Measurements from ENCODE around the gene COL2A1. TPM values are rescaled to one million over a fixed set of nuclear protein-coding genes. Genes with fewer than 3 reads are reported as not detected.

The COL2A1 gene
- total RNA-seq, 1 experiment from 2014 or later = 1.4 TPM

DNA sequence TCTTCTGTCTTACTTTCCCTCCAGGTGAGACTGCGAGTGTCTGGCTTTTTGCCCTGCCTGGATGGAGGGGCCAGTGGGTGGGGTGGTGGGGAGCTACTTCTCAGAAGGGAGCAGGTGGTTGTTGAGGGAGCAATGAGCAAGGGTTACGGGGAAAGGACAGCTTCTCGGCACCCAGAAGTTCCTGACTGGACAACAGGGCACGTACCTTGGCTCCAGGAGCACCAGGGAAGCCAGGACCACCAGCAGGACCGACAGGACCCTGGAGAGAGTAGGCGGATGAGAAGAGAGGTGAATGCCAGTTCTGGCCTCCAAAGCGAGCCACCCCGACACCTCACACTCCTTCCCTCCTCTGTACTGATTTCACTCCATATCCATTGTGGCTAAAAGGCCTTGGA, 15.3 kb downstream of the COL2A1 start:
- CTCF ChIA-PET = no interaction called here
- POLR2A ChIA-PET = no interaction called here
- Histone ChIP-seq H3K36me3 (ENCODE audit: control insufficient read depth, insufficient read depth, low read length) (no peaks in the 10 kb centered on the region), H3K4me3 (ENCODE audit: low read depth in 2 of 2, low read length in 2 of 2) (no peak overlapping the region), H3K27ac (ENCODE audit: low read length) (no peak overlapping the region), H3K4me1 (ENCODE audit: control insufficient read depth, insufficient read depth, low read length) (no peaks in the 10 kb centered on the region), H3K9me3 (ENCODE audit: control insufficient read depth, insufficient read depth, low read depth, low read length) (no peaks in the 10 kb centered on the region), H3K27me3 (ENCODE audit: control insufficient read depth, insufficient read depth, low read length) (no peaks in the 10 kb centered on the region)
- intact Hi-C loops (cut with micrococcal nuclease; ENCODE audit: unreplicated experiment) = no loop called here
- DNase-seq (ENCODE audit: low read depth, low spot score) (no peak), ATAC-seq (no peak)
- TF ChIP-seq SIN3A (IDR thresholded peaks at IDR 0.05; ENCODE audit: borderline replicate concordance, insufficient read depth, low read depth, low read length) = no peak
- TF ChIP-seq, protein P1, sequence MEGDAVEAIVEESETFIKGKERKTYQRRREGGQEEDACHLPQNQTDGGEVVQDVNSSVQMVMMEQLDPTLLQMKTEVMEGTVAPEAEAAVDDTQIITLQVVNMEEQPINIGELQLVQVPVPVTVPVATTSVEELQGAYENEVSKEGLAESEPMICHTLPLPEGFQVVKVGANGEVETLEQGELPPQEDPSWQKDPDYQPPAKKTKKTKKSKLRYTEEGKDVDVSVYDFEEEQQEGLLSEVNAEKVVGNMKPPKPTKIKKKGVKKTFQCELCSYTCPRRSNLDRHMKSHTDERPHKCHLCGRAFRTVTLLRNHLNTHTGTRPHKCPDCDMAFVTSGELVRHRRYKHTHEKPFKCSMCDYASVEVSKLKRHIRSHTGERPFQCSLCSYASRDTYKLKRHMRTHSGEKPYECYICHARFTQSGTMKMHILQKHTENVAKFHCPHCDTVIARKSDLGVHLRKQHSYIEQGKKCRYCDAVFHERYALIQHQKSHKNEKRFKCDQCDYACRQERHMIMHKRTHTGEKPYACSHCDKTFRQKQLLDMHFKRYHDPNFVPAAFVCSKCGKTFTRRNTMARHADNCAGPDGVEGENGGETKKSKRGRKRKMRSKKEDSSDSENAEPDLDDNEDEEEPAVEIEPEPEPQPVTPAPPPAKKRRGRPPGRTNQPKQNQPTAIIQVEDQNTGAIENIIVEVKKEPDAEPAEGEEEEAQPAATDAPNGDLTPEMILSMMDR (IDR thresholded peaks at IDR 0.05) = no peak
- no peak for TF ChIP-seq POLR2AphosphoS5 (IDR thresholded peaks at IDR 0.05; ENCODE audit: low read depth, low read length)
- TF ChIP-seq, protein P2, sequence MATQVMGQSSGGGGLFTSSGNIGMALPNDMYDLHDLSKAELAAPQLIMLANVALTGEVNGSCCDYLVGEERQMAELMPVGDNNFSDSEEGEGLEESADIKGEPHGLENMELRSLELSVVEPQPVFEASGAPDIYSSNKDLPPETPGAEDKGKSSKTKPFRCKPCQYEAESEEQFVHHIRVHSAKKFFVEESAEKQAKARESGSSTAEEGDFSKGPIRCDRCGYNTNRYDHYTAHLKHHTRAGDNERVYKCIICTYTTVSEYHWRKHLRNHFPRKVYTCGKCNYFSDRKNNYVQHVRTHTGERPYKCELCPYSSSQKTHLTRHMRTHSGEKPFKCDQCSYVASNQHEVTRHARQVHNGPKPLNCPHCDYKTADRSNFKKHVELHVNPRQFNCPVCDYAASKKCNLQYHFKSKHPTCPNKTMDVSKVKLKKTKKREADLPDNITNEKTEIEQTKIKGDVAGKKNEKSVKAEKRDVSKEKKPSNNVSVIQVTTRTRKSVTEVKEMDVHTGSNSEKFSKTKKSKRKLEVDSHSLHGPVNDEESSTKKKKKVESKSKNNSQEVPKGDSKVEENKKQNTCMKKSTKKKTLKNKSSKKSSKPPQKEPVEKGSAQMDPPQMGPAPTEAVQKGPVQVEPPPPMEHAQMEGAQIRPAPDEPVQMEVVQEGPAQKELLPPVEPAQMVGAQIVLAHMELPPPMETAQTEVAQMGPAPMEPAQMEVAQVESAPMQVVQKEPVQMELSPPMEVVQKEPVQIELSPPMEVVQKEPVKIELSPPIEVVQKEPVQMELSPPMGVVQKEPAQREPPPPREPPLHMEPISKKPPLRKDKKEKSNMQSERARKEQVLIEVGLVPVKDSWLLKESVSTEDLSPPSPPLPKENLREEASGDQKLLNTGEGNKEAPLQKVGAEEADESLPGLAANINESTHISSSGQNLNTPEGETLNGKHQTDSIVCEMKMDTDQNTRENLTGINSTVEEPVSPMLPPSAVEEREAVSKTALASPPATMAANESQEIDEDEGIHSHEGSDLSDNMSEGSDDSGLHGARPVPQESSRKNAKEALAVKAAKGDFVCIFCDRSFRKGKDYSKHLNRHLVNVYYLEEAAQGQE (IDR thresholded peaks at IDR 0.05; ENCODE audit: insufficient read depth in 1 of 2, low read depth in 2 of 2, low read length in 1 of 2) = no peak
- no peak for TF ChIP-seq TCF7L2 (IDR thresholded peaks at IDR 0.05; ENCODE audit: low read depth, low read length)
- BruUV-seq (replicated peaks) = no TSS peak
- in situ Hi-C loops (cut with HindIII; ENCODE audit: low pct_unique_long_range_greater_than_20kb, low sequenced_read_pairs) = no loop called here

DNA sequence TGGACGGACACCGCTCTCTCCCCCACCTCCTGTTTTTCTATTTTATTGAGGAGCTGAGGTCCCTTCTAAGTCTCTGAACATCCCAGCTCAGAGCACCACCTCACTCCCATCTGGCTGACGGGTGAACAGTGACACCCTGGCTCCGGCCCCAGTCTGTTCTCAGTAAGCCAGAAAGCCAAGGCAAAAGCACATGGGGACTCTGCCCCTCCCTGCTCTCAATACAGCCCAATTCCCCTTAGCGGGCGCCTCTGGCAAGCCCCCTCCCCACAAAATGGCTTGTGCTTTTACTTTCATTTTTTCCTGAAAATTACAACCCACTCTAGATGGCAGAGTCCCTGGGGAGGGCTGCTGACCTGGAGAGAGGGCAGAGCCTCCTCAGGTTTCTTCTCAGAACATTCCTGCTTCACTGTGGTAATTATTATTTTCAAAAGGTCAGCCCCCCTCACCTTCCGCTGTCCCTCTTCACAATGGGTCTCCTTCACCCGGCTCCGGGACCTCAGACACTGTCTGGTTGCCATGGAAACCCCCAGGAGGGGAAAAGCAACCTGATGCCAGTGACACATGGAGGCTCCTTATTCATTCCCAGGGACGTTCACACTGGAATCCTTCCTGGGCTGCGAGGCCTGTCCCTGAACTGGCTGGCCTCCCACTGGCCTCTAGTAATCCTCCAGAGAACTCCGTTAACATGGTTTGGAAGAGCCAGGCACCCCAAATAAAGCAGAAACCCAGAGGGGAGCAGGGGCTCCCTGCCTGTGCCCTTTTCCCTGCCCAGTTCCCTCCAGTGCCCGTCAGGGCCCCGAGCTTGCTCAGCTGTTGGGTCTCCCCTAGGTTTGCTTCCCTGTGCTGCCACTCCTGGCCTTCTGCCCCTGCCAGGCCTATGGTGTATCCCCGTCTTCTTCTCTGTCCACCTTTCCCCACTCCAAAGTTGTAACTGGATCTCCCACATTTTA, 15.9 kb downstream of the COL2A1 start:
- no peak for TF ChIP-seq TCF7L2 (IDR thresholded peaks at IDR 0.05; ENCODE audit: low read depth, low read length)
- TF ChIP-seq, protein P1 (IDR thresholded peaks at IDR 0.05) = no peak
- TF ChIP-seq, protein P2 (IDR thresholded peaks at IDR 0.05; ENCODE audit: insufficient read depth in 1 of 2, low read depth in 2 of 2, low read length in 1 of 2) = no peak
- no peak for TF ChIP-seq POLR2AphosphoS5 (IDR thresholded peaks at IDR 0.05; ENCODE audit: low read depth, low read length)
- no peak for TF ChIP-seq SIN3A (IDR thresholded peaks at IDR 0.05; ENCODE audit: borderline replicate concordance, insufficient read depth, low read depth, low read length)
- ATAC-seq (no peak), DNase-seq (ENCODE audit: low read depth, low spot score) (no peak)
- intact Hi-C loops (cut with micrococcal nuclease; ENCODE audit: unreplicated experiment) (no loop called here), in situ Hi-C loops (cut with HindIII; ENCODE audit: low pct_unique_long_range_greater_than_20kb, low sequenced_read_pairs) (no loop called here)
- H3K9me3 ChIP-seq (ENCODE audit: control insufficient read depth, insufficient read depth, low read depth, low read length) = no peaks in the 10 kb centered on the region
- no peaks in the 10 kb centered on the region for H3K36me3 ChIP-seq (ENCODE audit: control insufficient read depth, insufficient read depth, low read length)
- POLR2A ChIA-PET = no interaction called here
- no peaks in the 10 kb centered on the region for H3K4me1 ChIP-seq (ENCODE audit: control insufficient read depth, insufficient read depth, low read length)
- no peak overlapping the region for H3K27ac ChIP-seq (ENCODE audit: low read length)
- no peaks in the 10 kb centered on the region for H3K27me3 ChIP-seq (ENCODE audit: control insufficient read depth, insufficient read depth, low read length)
- CTCF ChIA-PET = no interaction called here
- BruUV-seq (replicated peaks) = no TSS peak
- H3K4me3 ChIP-seq (ENCODE audit: low read depth in 2 of 2, low read length in 2 of 2) = no peak overlapping the region
